Kidney (tissue), 14 donors: ENCODE results near the gene ZFHX2. TPM values are rescaled to one million over a fixed set of nuclear protein-coding genes. Genes with fewer than 3 reads are reported as not detected.
A peak's percentile ranks its signal among the peaks of the same experiment; 100 is the strongest.

Experiments used
- DNase-seq, 5 donors: peaks; one replicate each; pipeline ENCODE4 v3.0.0-alpha.2; 2013 to 2020
- FAIRE-seq: peaks from 2 replicates; lab custom pipeline; 2012; peaks lifted over from hg19 to GRCh38; lab: Jason Lieb, UNC
- H3K27ac ChIP-seq, 2 donors: one replicate each; pipeline ENCODE4 v1.7.0; 2013; ENCODE audit warnings: low read depth in 2 of 2, low read length in 2 of 2, inconsistent platforms in 1 of 2
- H3K27me3 ChIP-seq: one replicate; pipeline ENCODE4 v1.7.1; 2013; ENCODE audit warnings: low read length, inconsistent platforms; ENCODE audit not compliant: control insufficient read depth, insufficient read depth
- H3K36me3 ChIP-seq, 3 donors: one replicate each; pipeline versions ENCODE4 v1.7.0 to v1.7.1; 2013; ENCODE audit warnings: low read length in 3 of 3, control low read depth in 1 of 3, inconsistent platforms in 1 of 3; ENCODE audit not compliant: insufficient read depth in 3 of 3, control insufficient read depth in 2 of 3
- H3K4me1 ChIP-seq, 3 donors: one replicate each; pipeline versions ENCODE4 v1.7.0 to v1.7.1; 2013; ENCODE audit warnings: low read length in 3 of 3, inconsistent platforms in 1 of 3, low read depth in 1 of 3; ENCODE audit not compliant: control insufficient read depth in 2 of 3, insufficient read depth in 2 of 3
- H3K4me3 ChIP-seq, 3 donors: one replicate each; pipeline versions ENCODE4 v1.7.0 to v1.8.1; 2013; ENCODE audit warnings: low read length in 3 of 3, control low read depth in 1 of 3, inconsistent platforms in 1 of 3
- H3K9ac ChIP-seq, 3 donors: one replicate each; pipeline versions ENCODE4 v1.7.0 to v1.7.1; 2013; ENCODE audit warnings: low read length in 3 of 3, control low read depth in 1 of 3, inconsistent platforms in 1 of 3
- H3K9me3 ChIP-seq, 3 donors: one replicate each; pipeline versions ENCODE4 v1.7.0 to v1.7.1; 2013; ENCODE audit warnings: low read length in 3 of 3, control low read depth in 1 of 3, inconsistent platforms in 1 of 3; ENCODE audit not compliant: control insufficient read depth in 2 of 3, insufficient read depth in 1 of 3
- CTCF ChIP-seq: IDR thresholded peaks from 3 replicates; pipeline ENCODE4 v1.5.1; 2012; ENCODE audit warnings: mild to moderate bottlenecking, moderate library complexity, borderline replicate concordance; ENCODE audit not compliant: insufficient read depth; ENCODE audit errors: extremely low read depth
- intact Hi-C: fragments of 100-400 bp; cut with DNase I; formaldehyde crosslinking; loops from one replicate; pipeline ENCODE4 v1.11.1; 2022
- polyA plus RNA-seq: library from polyadenylated mRNA; stranded (reverse); fragments of 350-450 nt; fragmentation: Illumina TruSeq; extraction: RNeasy Lipid Tissue Mini Kit (QIAGEN cat#74804); gene quantifications from one replicate; pipeline ENCODE4 v1.2.3, GENCODE V29; 2014; ENCODE audit warnings: low read depth, low replicate concordance; ENCODE audit not compliant: insufficient read depth
- total RNA-seq: library from RNA; stranded (reverse); fragmentation: NEBNext Ultra II Directional; extraction: Animal tissue kit (Norgen Biotek cat#: 25700); gene quantifications from one replicate; pipeline ENCODE4 v1.2.1, GENCODE V29; 2021
- donor health status: control.
- donor health status: control.
- donor health status: control.
- donor health status: control.
- donor health status: control.
- donor health status: DM: yes; HTN: yes; CAD: no.
- donor health status: Normal renal cell carcinoma (clear cell type).

ZFHX2 gene
- total and polyA plus RNA-seq, 2 donors from 2014 or later, result 4.9 to 6.1 TPM

- Histone ChIP-seq H3K9ac (no peak overlapping the region), H3K4me3 (no peak overlapping the region), H3K27ac (no peak overlapping the region), H3K36me3 (no peaks in the 10 kb centered on the region), H3K9me3 (no peaks in the 10 kb centered on the region), H3K27me3 (peaks cover 3% of the 10 kb centered on the region), H3K4me1 (peaks cover 2 to 19% (median 6%) of the 10 kb centered on the region in 3 donors)
- intact Hi-C loops, result no loop called here
- TF ChIP-seq CTCF, result no peak
- DNase-seq (peak in 1 of 5 donors; percentile 57), FAIRE-seq (no peak)
Observed at GRCh38 chr14:23570806-23571483, 19.4 kb upstream of the ZFHX2 start.

- intact Hi-C loops, result no loop called here
- H3K9ac ChIP-seq, result no peak overlapping the region
- no peak overlapping the region for H3K27ac ChIP-seq
- H3K27me3 ChIP-seq, result no peaks in the 10 kb centered on the region
- no peaks in the 10 kb centered on the region for H3K9me3 ChIP-seq
- no peak for TF ChIP-seq CTCF
- peaks cover 2 to 19% (median 6%) of the 10 kb centered on the region in 3 donors for H3K4me1 ChIP-seq
- H3K4me3 ChIP-seq, result no peak overlapping the region
- DNase-seq (peak; percentile 58 to 79 (median 69)), FAIRE-seq (no peak)
- peaks cover 0 to 3% (median 0%) of the 10 kb centered on the region in 3 donors for H3K36me3 ChIP-seq
Observed at GRCh38 chr14:23569443-23570151, 18.0 kb upstream of the ZFHX2 start.

- Histone ChIP-seq H3K9ac (peak overlapping the region in 2 of 3 donors; percentile 19 to 24), H3K4me3 (no peak overlapping the region), H3K4me1 (peaks cover 2 to 19% (median 6%) of the 10 kb centered on the region in 3 donors), H3K27me3 (no peaks in the 10 kb centered on the region), H3K27ac (peak overlapping the region in 1 of 2 donors; percentile 3), H3K9me3 (no peaks in the 10 kb centered on the region), H3K36me3 (peaks cover 0 to 4% (median 0%) of the 10 kb centered on the region in 3 donors)
- TF ChIP-seq CTCF, result no peak
- no peak for FAIRE-seq
- intact Hi-C loops, result no loop called here
- DNase-seq, result peak; percentile 48 to 70 (median 50)
Observed at GRCh38 chr14:23568600-23569331, 17.2 kb upstream of the ZFHX2 start.
